Measurements from ENCODE around the gene PIWIL1. TPM values are rescaled to one million over a fixed set of nuclear protein-coding genes. Genes with fewer than 3 reads are reported as not detected.

The PIWIL1 gene
- total RNA-seq, 2 experiments from 2014 or later, result not detected

GRCh38 chr12:130362060-130362459 is 24.4 kb downstream of the PIWIL1 start:
- ATAC-seq (no peak), DNase-seq (no peak)
- H3K9me3 Mint-ChIP-seq (ENCODE audit: insufficient read depth), result no peaks in the 10 kb centered on the region
- no peaks in the 10 kb centered on the region for H3K36me3 Mint-ChIP-seq (ENCODE audit: low read depth)
- CTCF ChIA-PET, result no interaction called here
- H3K4me3 Mint-ChIP-seq, result no peak overlapping the region
- H3K4me1 Mint-ChIP-seq (ENCODE audit: low read depth), result no peaks in the 10 kb centered on the region
- H3K27ac Mint-ChIP-seq, result no peak overlapping the region
- POLR2A ChIA-PET, result no interaction called here
- no peaks in the 10 kb centered on the region for H3K27me3 Mint-ChIP-seq (ENCODE audit: low read depth)

- ChIA-PET CTCF (no interaction called here), POLR2A (no interaction called here)
- Mint-ChIP-seq H3K27ac (no peak overlapping the region), H3K27me3 (ENCODE audit: low read depth) (no peaks in the 10 kb centered on the region), H3K36me3 (ENCODE audit: low read depth) (no peaks in the 10 kb centered on the region), H3K9me3 (ENCODE audit: insufficient read depth) (no peaks in the 10 kb centered on the region), H3K4me3 (no peak overlapping the region), H3K4me1 (ENCODE audit: low read depth) (no peaks in the 10 kb centered on the region)
- no peak for ATAC-seq
- no peak for DNase-seq
Measured at GRCh38 chr12:130364578-130364977, 26.9 kb downstream of the PIWIL1 start.

- H3K27me3 Mint-ChIP-seq (ENCODE audit: low read depth), result no peaks in the 10 kb centered on the region
- no peaks in the 10 kb centered on the region for H3K36me3 Mint-ChIP-seq (ENCODE audit: low read depth)
- CTCF ChIA-PET, result no interaction called here
- H3K9me3 Mint-ChIP-seq (ENCODE audit: insufficient read depth), result no peaks in the 10 kb centered on the region
- ATAC-seq (no peak), DNase-seq (no peak)
- POLR2A ChIA-PET, result no interaction called here
- H3K4me3 Mint-ChIP-seq, result no peak overlapping the region
- no peaks in the 10 kb centered on the region for H3K4me1 Mint-ChIP-seq (ENCODE audit: low read depth)
- H3K27ac Mint-ChIP-seq, result no peak overlapping the region
Measured at GRCh38 chr12:130366159-130366558, 28.5 kb downstream of the PIWIL1 start.

- POLR2A ChIA-PET, result no interaction called here
- no peak for DNase-seq
- Mint-ChIP-seq H3K27me3 (ENCODE audit: low read depth) (peaks cover 2% of the 10 kb centered on the region), H3K9me3 (ENCODE audit: insufficient read depth) (no peaks in the 10 kb centered on the region), H3K4me3 (no peak overlapping the region), H3K27ac (no peak overlapping the region), H3K4me1 (ENCODE audit: low read depth) (no peaks in the 10 kb centered on the region), H3K36me3 (ENCODE audit: low read depth) (no peaks in the 10 kb centered on the region)
- no peak for ATAC-seq
- CTCF ChIA-PET, result no interaction called here
Measured at GRCh38 chr12:130367003-130367402, 29.3 kb downstream of the PIWIL1 start.

- H3K27ac Mint-ChIP-seq, result no peak overlapping the region
- no peak overlapping the region for H3K4me3 Mint-ChIP-seq
- ChIA-PET POLR2A (no interaction called here), CTCF (no interaction called here)
- no peaks in the 10 kb centered on the region for H3K4me1 Mint-ChIP-seq (ENCODE audit: low read depth)
- DNase-seq (no peak), ATAC-seq (no peak)
- peaks cover 2% of the 10 kb centered on the region for H3K27me3 Mint-ChIP-seq (ENCODE audit: low read depth)
- no peaks in the 10 kb centered on the region for H3K36me3 Mint-ChIP-seq (ENCODE audit: low read depth)
- H3K9me3 Mint-ChIP-seq (ENCODE audit: insufficient read depth), result no peaks in the 10 kb centered on the region
Measured at GRCh38 chr12:130367523-130367922, 29.8 kb downstream of the PIWIL1 start.

- no peaks in the 10 kb centered on the region for H3K9me3 Mint-ChIP-seq (ENCODE audit: insufficient read depth)
- ATAC-seq (no peak), DNase-seq (no peak)
- no peak overlapping the region for H3K27ac Mint-ChIP-seq
- no peak overlapping the region for H3K4me3 Mint-ChIP-seq
- H3K36me3 Mint-ChIP-seq (ENCODE audit: low read depth), result no peaks in the 10 kb centered on the region
- H3K4me1 Mint-ChIP-seq (ENCODE audit: low read depth), result no peaks in the 10 kb centered on the region
- peaks cover 2% of the 10 kb centered on the region for H3K27me3 Mint-ChIP-seq (ENCODE audit: low read depth)
- ChIA-PET POLR2A (no interaction called here), CTCF (no interaction called here)
Measured at GRCh38 chr12:130369816-130370215, 32.1 kb downstream of the PIWIL1 start.

- Mint-ChIP-seq H3K4me3 (no peak overlapping the region), H3K27me3 (ENCODE audit: low read depth) (peaks cover 2% of the 10 kb centered on the region), H3K9me3 (ENCODE audit: insufficient read depth) (no peaks in the 10 kb centered on the region), H3K27ac (no peak overlapping the region), H3K36me3 (ENCODE audit: low read depth) (no peaks in the 10 kb centered on the region), H3K4me1 (ENCODE audit: low read depth) (no peaks in the 10 kb centered on the region)
- ChIA-PET POLR2A (no interaction called here), CTCF (interaction anchor here (0.6 kb wide), 1 partner anchor 579 kb away, joined by 3 read pairs; no protein-coding TSS in a partner anchor)
- DNase-seq (no peak), ATAC-seq (no peak)
Measured at GRCh38 chr12:130371296-130371695, 33.6 kb downstream of the PIWIL1 start.

- POLR2A ChIA-PET, result no interaction called here
- no peaks in the 10 kb centered on the region for H3K4me1 Mint-ChIP-seq (ENCODE audit: low read depth)
- H3K27me3 Mint-ChIP-seq (ENCODE audit: low read depth), result peaks cover 2% of the 10 kb centered on the region
- ATAC-seq (no peak), DNase-seq (no peak)
- CTCF ChIA-PET, result no interaction called here
- H3K36me3 Mint-ChIP-seq (ENCODE audit: low read depth), result no peaks in the 10 kb centered on the region
- H3K4me3 Mint-ChIP-seq, result no peak overlapping the region
- H3K27ac Mint-ChIP-seq, result no peak overlapping the region
- H3K9me3 Mint-ChIP-seq (ENCODE audit: insufficient read depth), result no peaks in the 10 kb centered on the region
Measured at GRCh38 chr12:130372936-130373335, 35.2 kb downstream of the PIWIL1 start.

GRCh38 chr12:130374083-130374482 is 36.4 kb downstream of the PIWIL1 start:
- DNase-seq (no peak), ATAC-seq (no peak)
- Mint-ChIP-seq H3K4me1 (ENCODE audit: low read depth) (no peaks in the 10 kb centered on the region), H3K27ac (no peak overlapping the region), H3K27me3 (ENCODE audit: low read depth) (peaks cover 2% of the 10 kb centered on the region), H3K4me3 (no peak overlapping the region), H3K9me3 (ENCODE audit: insufficient read depth) (no peaks in the 10 kb centered on the region), H3K36me3 (ENCODE audit: low read depth) (no peaks in the 10 kb centered on the region)
- ChIA-PET CTCF (no interaction called here), POLR2A (interaction anchor here (0.5 kb wide), 1 partner anchor 143 kb away, joined by 3 read pairs; no protein-coding TSS in a partner anchor)

GRCh38 chr12:130375296-130376287 is 37.9 kb downstream of the PIWIL1 start:
- H3K4me1 Mint-ChIP-seq (ENCODE audit: low read depth), result no peaks in the 10 kb centered on the region
- no peak for DNase-seq
- peaks cover 2% of the 10 kb centered on the region for H3K27me3 Mint-ChIP-seq (ENCODE audit: low read depth)
- no peak for ATAC-seq
- CTCF ChIA-PET, result no interaction called here
- no peak overlapping the region for H3K27ac Mint-ChIP-seq
- H3K4me3 Mint-ChIP-seq, result no peak overlapping the region
- no peaks in the 10 kb centered on the region for H3K9me3 Mint-ChIP-seq (ENCODE audit: insufficient read depth)
- POLR2A ChIA-PET, result no interaction called here
- no peaks in the 10 kb centered on the region for H3K36me3 Mint-ChIP-seq (ENCODE audit: low read depth)

- no peak for ATAC-seq
- POLR2A ChIA-PET, result no interaction called here
Measured at GRCh38 chr12:130382818-130383217, 45.1 kb downstream of the PIWIL1 start.

GRCh38 chr12:130384234-130384633 is 46.5 kb downstream of the PIWIL1 start:
- POLR2A ChIA-PET, result no interaction called here

More at GRCh38 chr12:130382818-130383217, 45.1 kb downstream of the PIWIL1 start:
- Mint-ChIP-seq H3K4me3 (no peak overlapping the region), H3K27me3 (ENCODE audit: low read depth) (no peaks in the 10 kb centered on the region), H3K36me3 (ENCODE audit: low read depth) (no peaks in the 10 kb centered on the region), H3K4me1 (ENCODE audit: low read depth) (no peaks in the 10 kb centered on the region), H3K27ac (no peak overlapping the region), H3K9me3 (ENCODE audit: insufficient read depth) (peaks cover 7% of the 10 kb centered on the region)
- CTCF ChIA-PET, result interaction anchor here (0.6 kb wide), 1 partner anchor 226 kb away, joined by 3 read pairs; no protein-coding TSS in a partner anchor
- no peak for DNase-seq

More at GRCh38 chr12:130384234-130384633, 46.5 kb downstream of the PIWIL1 start:
- ATAC-seq, result no peak
- DNase-seq, result no peak
- Mint-ChIP-seq H3K27ac (no peak overlapping the region), H3K36me3 (ENCODE audit: low read depth) (peaks cover 3% of the 10 kb centered on the region), H3K4me3 (no peak overlapping the region), H3K27me3 (ENCODE audit: low read depth) (no peaks in the 10 kb centered on the region), H3K9me3 (ENCODE audit: insufficient read depth) (peaks cover 18% of the 10 kb centered on the region), H3K4me1 (ENCODE audit: low read depth) (no peaks in the 10 kb centered on the region)
- CTCF ChIA-PET, result no interaction called here

Data from activated CD8-positive, alpha-beta T cell treated with anti-CD3 and anti-CD28 coated beads, Interleukin-2, amount 10 ng/mL, durations not matched to agents 7 days and 5 days (primary cell).